Right ventricle myocardium inferior (tissue), 1 donor: Measurements from ENCODE around the gene PTGIR. TPM values are rescaled to one million over a fixed set of nuclear protein-coding genes. Genes with fewer than 3 reads are reported as not detected.

Experiments
- ATAC-seq: fragments of 200-7000 bp; cut with Tn5 transposase; one replicate; pipeline ENCODE4 v1.9.1; 2020; ENCODE audit warnings: mild to moderate bottlenecking, moderate library complexity
- DNase-seq: peaks from one replicate; pipeline ENCODE4 v3.0.0; 2021; ENCODE audit errors: missing footprints
- intact Hi-C: fragments of 100-400 bp; cut with DNase I; formaldehyde crosslinking; loops from one replicate; pipeline ENCODE4 v1.11.0; 2022
- total RNA-seq: library from RNA; stranded (reverse); fragmentation: NEBNext Ultra II Directional; extraction: Animal tissue kit (Norgen Biotek cat#: 25700); gene quantifications from one replicate; pipeline ENCODE4 v1.2.1, GENCODE V29; 2021
- donor health status: DM: no; HTN: yes; CAD: no; lungs with severe emphysema.

Gene PTGIR
- total RNA-seq, 1 donor from 2014 or later = 3.8 TPM

DNA sequence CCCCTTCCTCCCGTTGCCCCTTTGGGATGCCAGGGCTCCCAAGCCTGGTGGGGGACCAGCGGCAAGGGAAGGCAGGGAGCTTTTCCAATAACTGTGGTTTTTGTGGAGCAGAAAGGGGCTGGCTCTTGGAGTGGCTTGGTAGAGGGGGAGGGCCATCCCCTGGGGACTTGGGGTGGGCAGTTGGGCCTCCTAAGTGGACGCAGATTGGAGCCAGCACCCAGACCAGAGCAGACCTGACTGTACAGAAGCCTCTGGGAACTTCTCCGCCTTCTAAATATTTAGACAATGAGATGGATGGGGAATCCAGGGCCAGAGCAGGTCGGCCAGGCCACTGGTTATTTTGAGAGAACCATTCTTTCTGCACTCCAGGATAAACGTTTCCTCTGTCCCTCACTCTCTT is 4.2 kb downstream of the PTGIR start:
- ATAC-seq (no peak), DNase-seq (no peak)
- intact Hi-C loops = no loop called here

DNA sequence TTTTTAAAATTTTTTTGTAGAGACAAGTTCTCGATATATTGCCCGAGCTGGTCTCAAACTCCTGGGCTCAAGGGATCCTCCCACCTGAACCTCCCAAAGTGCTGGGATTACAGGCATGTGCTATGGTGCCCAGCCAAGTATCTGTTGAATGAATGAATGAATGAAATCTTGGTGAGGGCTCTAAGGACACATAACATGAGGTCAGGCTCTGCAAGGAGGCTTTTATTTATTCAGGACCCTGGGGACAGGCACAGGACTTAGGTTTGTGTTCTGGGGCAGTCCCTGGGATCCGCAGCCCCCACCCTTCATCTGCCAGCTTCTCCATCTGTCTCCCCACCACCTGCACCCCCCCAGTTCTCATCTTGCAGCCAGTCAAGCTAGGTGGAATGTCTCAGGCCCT is 4.6 kb downstream of the PTGIR start:
- DNase-seq = no peak
- intact Hi-C loops = no loop called here
- no peak for ATAC-seq

DNA sequence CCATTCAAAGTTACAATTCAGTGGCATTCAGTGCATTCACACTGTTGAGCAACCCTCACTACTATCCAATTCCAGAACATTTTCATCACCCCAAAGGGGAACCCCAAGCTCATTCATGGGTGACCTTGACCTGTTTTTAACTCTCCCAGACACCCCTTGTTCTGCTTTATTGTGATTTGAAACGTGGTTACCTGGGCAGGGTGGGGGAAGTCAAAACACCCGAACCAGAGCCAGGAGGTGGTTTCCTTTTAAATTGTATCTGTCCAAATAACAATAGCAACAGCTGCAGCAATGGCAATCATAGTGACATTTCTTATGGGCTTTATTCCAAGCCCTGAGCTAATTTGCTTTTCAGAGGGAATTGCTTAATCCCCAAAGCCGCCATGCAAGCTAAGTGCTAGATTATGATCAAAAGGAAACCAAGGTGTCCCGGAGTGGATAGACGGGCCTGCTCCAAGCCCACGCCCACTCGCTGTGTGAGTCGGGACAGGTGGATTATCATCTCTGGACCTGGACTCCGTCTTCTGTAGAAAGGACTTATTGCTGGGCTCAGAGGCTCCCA is 6.1 kb downstream of the PTGIR start:
- intact Hi-C loops = no loop called here
- ATAC-seq (peak; percentile 50), DNase-seq (no peak)

DNA sequence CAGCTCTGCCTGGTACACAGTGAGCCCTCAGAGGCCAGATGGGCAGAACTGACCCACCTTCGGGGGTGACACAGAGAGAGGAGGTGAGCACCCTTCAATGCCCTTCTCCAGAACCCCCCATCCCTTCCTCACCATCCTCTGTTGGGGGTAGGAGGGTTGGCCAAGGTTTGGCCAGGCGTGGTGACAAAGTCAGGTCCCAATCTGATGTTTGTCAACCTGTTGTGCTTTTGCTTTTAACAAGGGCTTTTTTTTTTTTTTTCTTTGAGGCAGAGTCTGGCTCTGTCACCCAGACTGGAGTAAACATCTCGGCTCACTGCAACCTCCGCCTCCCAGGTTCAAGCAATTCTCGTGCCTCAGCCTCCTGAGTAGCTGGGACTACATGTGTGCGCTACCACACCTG is 7.3 kb downstream of the PTGIR start:
- no peak for ATAC-seq
- DNase-seq = no peak

DNA sequence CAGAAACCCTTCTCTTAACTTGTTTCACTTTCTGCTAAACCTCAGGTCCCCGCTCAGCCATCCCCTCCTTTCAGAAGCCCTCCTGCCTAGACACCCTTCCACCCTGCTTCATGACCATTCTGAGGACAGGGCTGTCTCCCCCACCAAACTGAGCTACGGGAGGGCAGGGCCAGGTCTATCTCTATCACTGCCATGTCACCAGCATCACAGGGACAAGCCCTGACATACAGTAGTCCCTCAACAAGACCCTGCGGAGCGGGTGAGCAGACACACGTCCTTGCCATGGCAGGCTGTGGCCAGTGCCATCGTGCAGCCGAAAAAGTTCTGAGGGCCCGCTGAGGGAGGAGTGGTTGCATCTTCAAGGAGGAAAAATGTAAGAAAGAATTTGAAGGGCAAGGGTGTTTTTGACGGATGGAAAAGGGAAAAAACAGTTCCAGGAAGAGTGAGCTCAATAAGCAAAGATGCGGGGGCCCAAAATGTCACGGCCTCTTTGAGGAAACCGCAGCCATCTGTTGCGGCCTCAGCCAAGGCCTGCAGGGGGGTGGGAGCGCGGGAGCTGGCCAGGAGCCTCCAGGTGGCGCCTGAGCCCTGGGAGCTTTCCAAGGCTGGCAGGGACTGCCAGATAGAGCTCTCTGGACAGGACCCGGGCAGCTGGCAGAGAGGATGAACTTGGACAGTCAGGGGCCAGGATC is 8.1 kb downstream of the PTGIR start:
- peak; percentile 42 for ATAC-seq
- DNase-seq = no peak
- intact Hi-C loops = no loop called here

More for the DNA sequence above, 7.3 kb downstream of the PTGIR start:
- intact Hi-C loops = no loop called here

DNA sequence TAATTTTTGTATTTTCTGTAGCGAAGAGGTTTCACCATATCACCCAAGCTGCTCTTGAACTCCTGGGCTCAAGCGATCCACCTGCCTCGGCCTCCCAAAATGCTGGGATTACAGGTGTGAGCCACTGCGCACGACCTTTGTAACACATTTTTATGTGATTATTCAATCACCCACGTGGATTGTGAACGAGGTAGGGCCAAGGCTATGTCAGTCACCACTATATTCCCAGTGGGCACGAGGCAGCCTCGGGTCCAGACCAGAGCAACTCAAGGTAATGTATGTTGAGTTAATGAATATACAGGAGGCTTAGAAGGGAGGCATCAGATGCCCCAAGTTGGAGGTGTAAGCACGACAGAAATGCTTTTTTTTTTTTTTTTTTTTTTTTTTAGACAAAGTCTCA is 8.9 kb downstream of the PTGIR start:
- ATAC-seq = no peak
- no peak for DNase-seq
- intact Hi-C loops = no loop called here

DNA sequence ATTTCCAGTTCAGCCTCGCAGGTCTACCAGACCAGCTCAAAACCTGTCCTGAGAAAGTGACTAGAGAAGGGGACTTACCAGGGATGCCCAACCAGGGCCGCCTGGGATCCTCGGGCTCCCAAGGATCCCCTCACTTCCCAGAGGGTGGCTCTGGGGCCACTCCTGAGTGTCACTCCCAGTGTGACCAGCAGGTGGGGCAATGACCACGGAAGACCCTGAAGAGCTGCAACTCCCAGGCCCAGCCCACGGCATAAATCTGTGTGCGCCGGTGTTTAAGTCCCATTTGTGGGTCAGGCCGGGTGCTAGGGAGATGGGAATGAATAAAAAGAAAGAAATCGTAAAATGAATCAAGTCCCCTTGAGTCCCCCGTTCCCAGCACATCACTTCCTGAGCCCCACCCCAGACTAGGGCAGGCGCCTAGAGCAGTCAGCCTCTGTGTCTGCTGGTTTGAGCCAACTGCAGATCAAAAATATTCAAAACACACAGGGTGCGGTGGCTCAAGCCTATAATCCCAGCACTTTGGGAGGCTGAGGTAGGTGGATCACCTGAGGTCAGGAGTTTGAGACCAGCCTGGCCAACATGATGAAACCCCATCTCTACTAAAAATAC is 10.7 kb downstream of the PTGIR start:
- intact Hi-C loops = loop anchor here (1.0 kb wide), 1 partner anchor 48 kb away; no protein-coding TSS in a partner anchor
- ATAC-seq = peak; percentile 78
- peak; percentile 91 for DNase-seq

DNA sequence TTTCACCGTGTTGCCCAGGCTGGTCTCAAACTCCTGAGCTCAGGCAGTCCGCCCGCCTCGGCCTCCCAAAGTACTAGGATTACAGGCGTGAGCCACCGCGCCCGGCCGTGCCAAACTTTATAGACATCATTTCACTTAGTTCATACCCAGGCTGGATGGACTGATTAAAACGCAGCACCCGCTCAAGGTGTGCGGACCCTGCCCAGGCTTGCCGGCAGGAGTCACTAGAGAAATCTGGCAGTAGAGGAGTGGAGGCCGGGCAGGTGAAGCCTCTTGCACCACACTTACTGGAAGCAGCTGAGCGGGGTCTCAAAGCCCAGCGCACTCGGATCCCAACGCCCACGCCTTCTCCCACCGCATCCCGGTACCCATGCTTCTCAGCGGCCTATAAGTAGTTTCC is 11.4 kb downstream of the PTGIR start:
- no peak for DNase-seq

DNA sequence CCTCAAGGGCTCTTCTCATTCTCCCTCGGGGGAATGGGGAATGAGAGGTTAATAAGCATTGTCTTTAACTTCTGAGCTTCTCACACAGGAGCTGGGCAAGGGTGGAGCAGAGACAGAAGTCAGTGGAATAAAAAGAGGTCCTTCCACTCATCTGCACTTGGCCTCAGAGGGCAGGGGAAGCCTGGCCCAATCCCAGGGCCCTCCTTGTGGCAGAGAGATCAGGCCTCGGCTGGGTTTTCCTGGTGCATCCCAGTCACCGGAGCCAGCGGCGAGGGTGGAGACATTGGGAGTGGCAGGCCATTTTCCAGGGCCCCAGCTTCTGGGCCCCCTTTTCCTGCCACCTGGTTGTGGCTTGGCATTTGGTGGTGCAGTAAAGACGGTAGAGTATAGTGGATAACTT is 13.1 kb downstream of the PTGIR start:
- no peak for ATAC-seq
- DNase-seq = no peak
- intact Hi-C loops = no loop called here

More for the DNA sequence above, 11.4 kb downstream of the PTGIR start:
- intact Hi-C loops = no loop called here
- ATAC-seq = no peak

DNA sequence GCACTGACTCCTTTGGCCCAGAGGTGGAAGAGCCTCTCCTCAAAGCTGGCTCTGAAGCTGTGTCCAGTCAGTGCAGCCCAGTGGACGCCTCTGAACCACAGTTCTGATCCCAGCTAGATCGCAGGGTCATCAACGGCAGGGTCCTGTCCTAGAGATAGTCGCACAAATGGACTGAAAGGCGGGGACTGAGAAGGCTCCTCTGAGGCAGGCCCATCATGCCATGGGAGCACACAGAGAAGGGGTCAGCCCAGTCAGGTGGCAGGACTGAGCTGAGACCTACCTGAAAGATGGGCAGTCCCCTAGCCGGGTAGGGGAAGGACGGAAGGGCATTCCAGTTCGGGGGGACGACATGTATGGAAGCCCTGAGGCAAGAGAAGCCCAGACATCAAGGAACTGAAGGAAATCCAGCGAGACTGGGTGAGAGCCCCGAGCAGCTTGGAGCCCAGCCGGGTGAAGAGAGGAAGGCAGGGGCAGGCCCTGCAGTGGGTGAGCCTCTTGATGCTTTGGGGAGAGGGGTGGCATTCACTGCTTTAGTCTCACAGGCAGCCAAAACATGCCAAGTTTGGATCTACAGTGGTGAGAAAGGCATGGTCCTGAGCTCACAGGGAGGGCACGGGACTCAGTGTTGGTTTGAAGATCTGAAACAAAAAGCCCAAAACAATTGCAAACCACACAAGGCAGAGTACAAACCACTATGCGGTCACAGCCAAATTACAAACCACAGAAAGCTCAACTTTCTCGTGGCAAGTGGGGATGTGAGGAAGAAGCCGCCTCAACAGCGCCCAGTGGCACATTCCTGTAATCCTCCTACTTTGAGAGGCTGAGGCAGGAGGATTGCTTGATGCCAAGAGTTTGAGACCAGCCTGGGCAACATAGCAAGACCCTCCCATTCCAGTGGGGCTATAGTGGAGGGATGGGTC is 13.8 kb downstream of the PTGIR start:
- DNase-seq (no peak), ATAC-seq (no peak)
- intact Hi-C loops = no loop called here

DNA sequence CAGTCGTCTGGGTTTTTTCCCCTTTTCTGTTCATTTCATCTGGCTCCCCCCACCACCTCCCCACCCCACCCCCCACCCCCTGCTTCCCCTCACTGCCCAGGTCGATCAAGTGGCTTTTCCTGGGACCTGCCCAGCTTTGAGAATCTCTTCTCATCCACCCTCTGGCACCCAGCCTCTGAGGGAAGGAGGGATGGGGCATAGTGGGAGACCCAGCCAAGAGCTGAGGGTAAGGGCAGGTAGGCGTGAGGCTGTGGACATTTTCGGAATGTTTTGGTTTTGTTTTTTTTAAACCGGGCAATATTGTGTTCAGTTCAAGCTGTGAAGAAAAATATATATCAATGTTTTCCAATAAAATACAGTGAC is 14.5 kb downstream of the PTGIR start:
- no peak for DNase-seq
- ATAC-seq = no peak
- intact Hi-C loops = no loop called here

DNA sequence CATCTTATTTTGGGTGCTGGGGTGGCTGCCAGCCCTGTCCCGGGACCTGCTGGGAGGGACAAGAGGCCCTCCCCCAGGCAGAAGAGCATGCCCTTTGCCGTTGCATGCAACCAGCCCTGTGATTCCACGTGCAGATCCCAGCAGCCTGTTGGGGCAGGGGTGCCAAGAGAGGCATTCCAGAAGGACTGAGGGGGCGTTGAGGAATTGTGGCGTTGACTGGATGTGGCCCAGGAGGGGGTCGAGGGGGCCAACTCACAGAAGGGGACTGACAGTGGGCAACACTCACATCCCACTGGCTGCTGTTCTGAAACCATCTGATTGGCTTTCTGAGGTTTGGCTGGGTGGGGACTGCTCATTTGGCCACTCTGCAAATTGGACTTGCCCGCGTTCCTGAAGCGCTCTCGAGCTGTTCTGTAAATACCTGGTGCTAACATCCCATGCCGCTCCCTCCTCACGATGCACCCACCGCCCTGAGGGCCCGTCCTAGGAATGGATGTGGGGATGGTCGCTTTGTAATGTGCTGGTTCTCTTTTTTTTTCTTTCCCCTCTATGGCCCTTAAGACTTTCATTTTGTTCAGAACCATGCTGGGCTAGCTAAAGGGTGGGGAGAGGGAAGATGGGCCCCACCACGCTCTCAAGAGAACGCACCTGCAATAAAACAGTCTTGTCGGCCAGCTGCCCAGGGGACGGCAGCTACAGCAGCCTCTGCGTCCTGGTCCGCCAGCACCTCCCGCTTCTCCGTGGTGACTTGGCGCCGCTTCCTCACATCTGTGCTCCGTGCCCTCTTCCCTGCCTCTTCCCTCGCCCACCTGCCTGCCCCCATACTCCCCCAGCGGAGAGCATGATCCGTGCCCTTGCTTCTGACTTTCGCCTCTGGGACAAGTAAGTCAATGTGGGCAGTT is 15.1 kb downstream of the PTGIR start:
- ATAC-seq (no peak), DNase-seq (no peak)
- intact Hi-C loops = no loop called here

DNA sequence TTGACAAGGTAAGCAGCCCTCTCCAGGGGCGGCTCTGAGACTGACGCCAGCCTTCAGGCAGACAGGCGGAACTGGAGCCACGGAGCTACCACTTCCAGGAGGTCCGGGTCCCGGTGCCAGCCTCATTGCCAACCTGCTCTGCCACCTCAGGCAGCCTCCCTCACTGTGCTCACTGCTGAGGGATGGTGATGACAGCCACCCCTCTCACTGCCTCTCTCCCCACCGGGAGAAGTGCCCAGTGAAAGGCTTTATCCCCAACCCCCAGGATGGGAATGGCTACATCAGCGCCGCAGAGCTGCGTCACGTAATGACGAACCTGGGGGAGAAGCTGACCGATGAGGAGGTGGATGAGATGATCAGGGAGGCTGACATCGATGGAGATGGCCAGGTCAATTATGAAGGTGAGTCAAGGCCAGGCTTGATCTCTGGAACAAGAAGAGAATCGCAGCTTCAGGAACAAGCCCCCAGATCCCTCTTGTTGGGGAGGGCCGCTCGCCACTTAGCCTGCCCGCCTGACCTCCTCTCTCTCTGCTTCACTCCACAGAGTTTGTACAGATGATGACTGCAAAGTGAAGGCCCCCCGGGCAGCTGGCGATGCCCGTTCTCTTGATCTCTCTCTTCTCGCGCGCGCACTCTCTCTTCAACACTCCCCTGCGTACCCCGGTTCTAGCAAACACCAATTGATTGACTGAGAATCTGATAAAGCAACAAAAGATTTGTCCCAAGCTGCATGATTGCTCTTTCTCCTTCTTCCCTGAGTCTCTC is 16.1 kb downstream of the PTGIR start:
- DNase-seq (no peak), ATAC-seq (no peak)
- intact Hi-C loops = no loop called here

DNA sequence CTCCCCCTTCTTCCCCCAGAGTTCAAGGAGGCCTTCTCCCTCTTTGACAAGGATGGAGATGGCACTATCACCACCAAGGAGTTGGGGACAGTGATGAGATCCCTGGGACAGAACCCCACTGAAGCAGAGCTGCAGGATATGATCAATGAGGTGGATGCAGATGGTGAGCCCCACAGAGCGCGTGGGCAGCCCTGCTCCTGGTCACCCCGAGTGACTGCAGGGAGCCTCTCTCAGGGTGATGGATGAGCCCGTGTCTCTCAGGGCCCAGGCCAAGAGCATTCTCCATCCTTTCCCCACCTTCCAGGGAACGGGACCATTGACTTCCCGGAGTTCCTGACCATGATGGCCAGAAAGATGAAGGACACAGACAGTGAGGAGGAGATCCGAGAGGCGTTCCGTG is 16.7 kb downstream of the PTGIR start:
- DNase-seq = no peak
- intact Hi-C loops = no loop called here

DNA sequence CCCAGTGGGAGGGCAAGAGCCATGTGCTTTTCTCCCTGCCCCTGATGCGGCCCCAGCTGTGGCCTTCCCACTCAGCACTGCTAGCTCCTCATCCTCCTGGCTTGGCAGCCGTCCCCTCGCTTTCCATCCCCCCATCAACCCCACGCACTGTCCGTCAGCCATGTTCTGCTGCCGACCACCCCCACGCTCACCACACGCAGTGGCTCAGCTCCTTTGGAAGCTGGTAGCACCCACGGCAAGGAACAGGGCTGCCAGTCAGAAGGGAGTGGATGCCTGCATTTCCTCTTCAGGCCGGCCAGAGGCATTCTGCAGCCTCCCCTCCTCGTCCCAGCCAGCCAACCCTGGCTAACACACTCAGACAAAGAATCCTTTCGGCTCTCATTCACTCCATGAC is 17.4 kb downstream of the PTGIR start:
- DNase-seq (no peak), ATAC-seq (no peak)
- intact Hi-C loops = no loop called here

More for the DNA sequence above, 16.7 kb downstream of the PTGIR start:
- ATAC-seq = no peak

DNA sequence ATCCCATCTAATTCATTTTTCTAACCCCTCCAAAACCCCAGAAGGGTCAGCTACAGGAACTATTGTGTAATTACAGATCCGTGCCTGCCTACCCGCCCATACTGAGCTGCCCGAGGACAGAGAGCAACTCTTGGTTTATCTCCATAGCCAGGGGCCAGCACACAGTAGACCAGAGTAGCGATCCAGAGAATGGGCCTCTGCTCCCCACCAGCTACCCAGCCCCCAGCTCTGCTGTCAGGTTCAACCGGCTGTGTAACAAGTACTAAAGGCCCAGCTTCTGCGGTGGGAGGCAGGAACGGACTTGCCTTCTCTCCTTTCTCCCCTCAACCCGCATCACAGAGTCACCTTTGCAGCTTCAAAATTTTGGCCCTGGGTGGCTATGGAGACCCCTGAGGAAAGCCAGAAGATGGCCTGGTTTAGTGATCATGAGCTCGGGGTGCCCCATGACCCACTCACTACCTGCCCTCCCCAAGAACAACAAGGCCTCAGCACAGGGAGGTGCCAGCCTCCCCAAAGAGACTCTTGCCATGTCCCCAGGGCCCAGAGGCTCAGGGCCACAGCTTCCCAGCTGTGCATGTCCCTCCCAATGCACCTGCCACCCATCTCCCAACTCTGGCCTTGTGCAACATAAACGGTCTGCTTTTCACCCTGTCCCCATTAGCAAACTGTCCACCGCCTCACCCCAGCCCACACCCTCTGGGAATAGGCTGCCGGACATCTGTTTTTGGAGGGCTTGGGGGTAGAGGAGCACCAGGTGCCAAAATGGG is 18.0 kb downstream of the PTGIR start:
- intact Hi-C loops = no loop called here
- ATAC-seq = no peak
- DNase-seq = no peak

DNA sequence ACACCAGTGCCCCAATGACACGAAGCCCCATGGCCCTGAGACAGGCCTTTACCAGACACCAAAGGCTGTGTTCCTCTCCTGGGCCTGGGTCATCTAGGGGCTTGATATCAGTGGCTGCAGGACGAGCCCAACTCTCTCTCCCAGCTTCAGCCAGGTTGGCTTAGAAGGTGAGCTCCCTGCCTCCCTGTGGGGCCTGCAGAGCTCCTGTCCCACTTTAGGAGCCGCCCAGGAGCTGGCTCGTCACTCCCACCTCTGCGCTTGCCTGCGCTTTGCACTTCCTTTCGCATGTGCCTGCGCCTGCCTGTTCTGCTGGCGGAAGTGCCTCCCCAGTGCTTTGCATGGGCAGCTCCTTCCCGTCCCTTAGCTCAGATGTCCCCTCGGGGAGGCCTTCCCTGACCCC is 18.9 kb downstream of the PTGIR start:
- ATAC-seq = no peak
- intact Hi-C loops = no loop called here

More for the DNA sequence above, 18.9 kb downstream of the PTGIR start:
- no peak for DNase-seq
